GM13976 (cell line): ENCODE measurements around the gene CKMT2.
"Not testable (repeated sequence)": the region's sequence is repeated elsewhere in the genome, so short reads cannot be mapped to it uniquely, and the experiment has no call there.

Source experiments
- DNase-seq: peaks from one replicate; pipeline ENCODE4 v3.0.0; 2012; ENCODE audit warnings: low spot score
- in situ Hi-C: fragments of 300-500 bp; cut with MboI; formaldehyde crosslinking; loops from one replicate; pipeline ENCODE4 v1.12.0; 2022; ENCODE audit warnings: low sequenced_read_pairs, mixed read lengths, inconsistent platforms; ENCODE audit not compliant: unreplicated experiment
- TF ChIP-seq, protein P1 (sequence below): IDR thresholded peaks from 2 replicates; pipeline ENCODE4 v1.5.1; 2012; ENCODE audit warnings: borderline replicate concordance, mild to moderate bottlenecking; ENCODE audit not compliant: insufficient read depth; ENCODE audit errors: extremely low read depth, missing control alignments, control extremely low read depth

The CKMT2 gene

DNA sequence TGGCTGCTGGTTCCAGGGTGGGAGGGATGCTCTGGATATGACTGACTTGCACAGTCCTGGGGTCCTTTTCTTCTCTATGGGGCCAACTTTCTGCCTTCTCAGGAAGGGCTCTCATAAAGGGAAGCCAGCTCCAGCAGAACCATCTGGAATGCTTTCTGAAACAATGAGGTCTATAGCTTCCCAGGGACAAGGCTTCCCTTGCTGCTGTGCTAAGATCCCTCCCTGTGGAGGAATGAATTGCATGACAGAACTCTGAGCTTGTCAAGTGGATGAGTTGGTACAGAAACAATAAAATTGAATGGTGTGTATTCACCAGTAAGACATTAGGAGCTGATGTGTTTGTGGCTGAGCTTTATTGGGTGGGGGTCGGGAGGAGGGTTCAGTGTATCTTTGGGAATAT lies 19.8 kb downstream of the CKMT2 start:
- in situ Hi-C loops = no loop called here
- no peak for DNase-seq
- TF ChIP-seq, protein P1, sequence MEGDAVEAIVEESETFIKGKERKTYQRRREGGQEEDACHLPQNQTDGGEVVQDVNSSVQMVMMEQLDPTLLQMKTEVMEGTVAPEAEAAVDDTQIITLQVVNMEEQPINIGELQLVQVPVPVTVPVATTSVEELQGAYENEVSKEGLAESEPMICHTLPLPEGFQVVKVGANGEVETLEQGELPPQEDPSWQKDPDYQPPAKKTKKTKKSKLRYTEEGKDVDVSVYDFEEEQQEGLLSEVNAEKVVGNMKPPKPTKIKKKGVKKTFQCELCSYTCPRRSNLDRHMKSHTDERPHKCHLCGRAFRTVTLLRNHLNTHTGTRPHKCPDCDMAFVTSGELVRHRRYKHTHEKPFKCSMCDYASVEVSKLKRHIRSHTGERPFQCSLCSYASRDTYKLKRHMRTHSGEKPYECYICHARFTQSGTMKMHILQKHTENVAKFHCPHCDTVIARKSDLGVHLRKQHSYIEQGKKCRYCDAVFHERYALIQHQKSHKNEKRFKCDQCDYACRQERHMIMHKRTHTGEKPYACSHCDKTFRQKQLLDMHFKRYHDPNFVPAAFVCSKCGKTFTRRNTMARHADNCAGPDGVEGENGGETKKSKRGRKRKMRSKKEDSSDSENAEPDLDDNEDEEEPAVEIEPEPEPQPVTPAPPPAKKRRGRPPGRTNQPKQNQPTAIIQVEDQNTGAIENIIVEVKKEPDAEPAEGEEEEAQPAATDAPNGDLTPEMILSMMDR = no peak

DNA sequence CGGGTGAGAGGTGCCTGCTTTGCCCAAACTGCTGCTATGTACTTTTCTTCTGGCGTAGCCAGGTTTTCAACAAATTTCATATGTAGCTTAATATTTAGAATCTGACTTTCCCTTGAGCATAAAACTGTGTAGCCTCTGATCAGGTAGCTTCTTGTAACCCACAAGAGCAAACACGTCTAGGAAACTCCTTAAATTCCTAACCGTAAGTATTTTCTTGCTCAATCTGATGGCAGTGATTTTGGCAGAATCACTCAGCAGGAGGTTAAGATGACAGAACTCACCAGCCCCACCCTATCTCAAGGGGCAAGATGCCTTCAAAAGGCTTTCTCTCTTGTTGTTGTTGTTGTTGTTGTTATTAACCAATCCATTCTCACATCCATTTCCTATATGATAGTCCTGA lies 20.8 kb downstream of the CKMT2 start:
- no peak for DNase-seq
- in situ Hi-C loops = no loop called here
- TF ChIP-seq, protein P1 = no peak

DNA sequence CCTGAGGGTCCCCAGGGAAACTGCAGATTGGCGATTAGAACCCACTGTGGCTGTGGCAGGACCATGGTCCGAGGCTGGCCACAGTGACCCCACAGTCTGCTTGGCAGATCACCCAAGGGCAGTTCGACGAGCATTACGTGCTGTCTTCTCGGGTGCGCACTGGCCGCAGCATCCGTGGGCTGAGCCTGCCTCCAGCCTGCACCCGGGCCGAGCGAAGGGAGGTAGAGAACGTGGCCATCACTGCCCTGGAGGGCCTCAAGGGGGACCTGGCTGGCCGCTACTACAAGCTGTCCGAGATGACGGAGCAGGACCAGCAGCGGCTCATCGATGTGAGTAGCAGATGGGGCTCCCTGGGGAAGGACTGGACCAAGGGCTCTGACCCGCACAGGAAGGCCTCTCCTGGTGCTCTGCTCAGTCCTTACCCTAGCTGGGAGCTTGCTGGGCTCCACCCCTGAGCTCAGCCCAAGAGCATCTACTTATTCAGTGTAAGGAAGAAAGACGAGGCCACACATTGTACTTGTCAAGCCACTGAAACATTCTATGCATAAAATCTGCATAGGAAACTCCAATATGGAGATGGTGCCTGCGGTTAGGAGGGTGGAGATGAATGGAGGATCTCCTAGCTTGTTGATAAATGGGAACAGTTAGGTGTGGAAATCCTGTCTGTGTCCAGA lies 21.9 kb downstream of the CKMT2 start:
- TF ChIP-seq, protein P1 = no peak
- no peak for DNase-seq
- in situ Hi-C loops = no loop called here

DNA sequence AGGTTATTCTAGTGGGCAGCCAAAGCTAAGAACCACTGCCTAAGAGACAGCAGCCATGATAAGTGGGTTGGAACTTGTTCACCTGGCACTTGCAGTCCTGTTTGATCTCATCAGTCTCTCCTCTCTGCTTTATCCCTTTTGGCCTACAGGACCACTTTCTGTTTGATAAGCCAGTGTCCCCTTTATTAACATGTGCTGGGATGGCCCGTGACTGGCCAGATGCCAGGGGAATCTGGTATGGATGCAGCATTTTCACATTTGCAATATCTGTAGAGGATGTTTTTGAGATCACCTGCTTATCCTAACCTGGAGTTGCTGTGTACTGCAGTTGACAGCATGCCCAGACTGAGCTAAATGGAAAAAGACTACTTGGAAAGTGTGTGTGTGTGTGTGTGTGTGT lies 23.6 kb downstream of the CKMT2 start:
- no peak for DNase-seq
- TF ChIP-seq, protein P1 = no peak
- in situ Hi-C loops = no loop called here

DNA sequence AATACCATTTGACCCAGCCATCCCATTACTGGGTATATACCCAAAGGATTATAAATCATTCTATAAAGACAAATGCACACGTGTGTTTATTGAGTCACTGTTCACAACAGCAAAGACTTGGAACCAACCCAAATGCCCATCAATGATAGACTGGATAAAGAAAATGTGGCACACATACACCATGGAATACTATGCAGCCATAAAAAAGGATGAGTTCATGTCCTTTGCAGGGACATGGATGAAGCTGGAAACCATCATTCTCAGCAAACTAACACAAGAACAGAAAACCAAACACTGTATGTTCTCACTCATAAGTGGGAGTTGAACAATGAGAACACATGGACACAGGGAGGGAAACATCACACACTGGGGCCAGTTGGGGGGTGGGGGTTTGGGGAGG lies 29.7 kb downstream of the CKMT2 start:
- in situ Hi-C loops, DNase-seq: not testable (repeated sequence)

DNA sequence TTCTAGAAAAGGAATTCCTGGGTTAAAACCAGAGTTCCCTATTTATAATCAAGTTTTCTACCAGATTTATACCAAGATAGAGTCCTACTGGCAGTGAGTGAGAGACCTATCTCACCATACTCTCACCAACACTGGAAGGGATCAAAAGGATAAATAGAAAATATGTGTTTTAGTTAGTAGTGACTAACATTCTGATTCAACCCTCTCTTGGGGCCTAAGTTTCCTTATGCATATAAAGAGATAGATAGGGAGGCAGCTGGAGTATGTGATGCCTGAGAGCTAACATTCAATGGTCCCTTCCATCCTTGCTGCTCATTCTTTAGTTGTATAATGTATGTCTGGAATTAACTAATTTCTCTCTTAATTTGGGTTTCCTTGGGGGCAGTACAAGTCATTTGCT lies 32.0 kb downstream of the CKMT2 start:
- TF ChIP-seq, protein P1 = no peak
- in situ Hi-C loops = no loop called here
- no peak for DNase-seq

DNA sequence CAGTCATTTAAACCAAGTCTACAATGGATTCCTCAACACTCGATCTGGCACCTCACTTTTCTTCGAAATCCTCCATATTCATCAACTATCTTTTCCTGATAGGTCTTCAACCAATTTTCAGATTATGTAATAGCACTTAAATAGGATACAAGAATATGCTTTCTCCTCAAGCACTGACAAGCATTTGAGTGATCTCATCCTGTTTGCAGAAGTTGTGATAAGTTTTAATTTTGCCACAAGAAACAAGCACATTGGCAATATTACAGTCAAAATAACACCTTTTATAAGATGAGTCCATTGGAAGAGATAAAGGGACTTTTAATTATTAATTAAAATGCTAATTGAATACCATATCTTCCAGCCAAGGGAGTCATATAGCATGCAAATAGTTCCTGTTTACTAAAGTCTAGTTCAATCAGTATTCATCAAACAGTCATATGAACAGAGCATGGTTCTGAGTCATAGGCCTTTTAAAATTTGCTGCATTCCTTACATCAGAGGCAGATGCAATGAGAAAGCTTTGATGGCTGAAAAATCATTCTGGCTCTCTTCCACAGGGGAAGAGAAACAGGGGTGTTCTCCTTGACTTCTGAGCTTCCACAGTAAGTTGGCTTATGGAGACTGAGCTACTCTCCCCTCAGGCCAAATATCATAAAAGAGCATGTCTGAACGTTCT lies 35.5 kb downstream of the CKMT2 start:
- no peak for DNase-seq
- TF ChIP-seq, protein P1 = no peak
- in situ Hi-C loops = no loop called here
